CD4-positive, alpha-beta T cell treated with Interleukin-6 at 100 ng/mL for 8 hours (primary cell): ENCODE results near the gene CCDC186.
"Not testable (repeated sequence)": the region's sequence is repeated elsewhere in the genome, so short reads cannot be mapped to it uniquely, and the experiment has no call there.

Source experiments
- DNase-seq: peaks from one replicate; pipeline ENCODE4 v3.0.0-alpha.2; 2020; ENCODE audit warnings: mixed read lengths, low spot score

Gene CCDC186

DNA sequence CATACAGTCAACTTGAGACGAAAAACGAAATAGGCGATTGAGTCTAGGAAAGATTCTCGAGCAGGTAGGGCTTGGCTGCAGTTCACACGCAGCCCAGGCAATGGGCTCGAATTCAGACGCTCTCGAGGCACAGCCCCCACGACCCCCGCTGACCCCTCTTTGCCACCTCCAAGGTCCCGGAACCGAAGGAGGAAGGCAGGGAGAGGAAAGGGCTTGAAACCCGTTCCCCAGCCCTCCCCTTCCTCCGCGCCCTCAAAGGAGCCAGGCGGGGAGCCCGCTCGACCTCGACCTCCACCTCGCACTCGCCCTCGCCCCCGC, 441 bp downstream of the CCDC186 start:
- DNase-seq: no peak

DNA sequence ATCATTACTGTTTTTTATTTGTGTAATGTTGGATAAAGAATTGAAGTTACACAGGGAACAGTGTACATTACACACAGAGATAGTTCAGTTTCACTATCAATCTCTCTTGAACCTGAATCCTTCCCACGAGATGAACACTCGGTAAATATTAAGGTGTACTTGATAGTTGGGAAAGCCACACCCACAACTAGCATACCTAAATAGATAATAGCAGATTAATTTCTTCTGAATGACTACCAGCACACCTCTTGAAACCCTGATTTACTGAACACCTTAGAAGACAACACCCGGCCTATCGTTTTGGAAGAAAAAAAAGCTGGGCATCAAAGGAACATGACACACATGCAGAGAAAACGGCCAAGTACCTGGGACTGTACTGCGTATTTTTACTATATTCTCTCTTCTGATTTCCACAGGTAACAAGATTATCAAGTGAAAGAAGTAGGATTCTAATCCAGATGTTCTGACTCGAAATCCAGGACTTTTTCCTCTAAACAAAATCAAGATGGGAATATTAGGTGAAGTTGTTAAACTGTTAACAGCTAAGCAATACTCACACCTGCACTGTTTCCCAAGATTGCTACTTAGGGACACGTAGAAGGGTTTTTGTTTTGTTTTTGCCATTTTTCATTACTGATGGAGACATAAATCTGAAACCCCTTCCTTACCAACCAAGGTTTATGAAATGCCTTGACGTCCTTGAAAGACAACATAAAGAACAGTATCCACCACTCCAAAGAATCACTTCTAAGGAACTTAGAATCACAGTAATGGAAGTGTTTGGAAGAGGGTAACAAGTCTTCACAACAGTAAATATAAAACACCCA, 1.0 kb downstream of the CCDC186 start:
- no peak for DNase-seq

DNA sequence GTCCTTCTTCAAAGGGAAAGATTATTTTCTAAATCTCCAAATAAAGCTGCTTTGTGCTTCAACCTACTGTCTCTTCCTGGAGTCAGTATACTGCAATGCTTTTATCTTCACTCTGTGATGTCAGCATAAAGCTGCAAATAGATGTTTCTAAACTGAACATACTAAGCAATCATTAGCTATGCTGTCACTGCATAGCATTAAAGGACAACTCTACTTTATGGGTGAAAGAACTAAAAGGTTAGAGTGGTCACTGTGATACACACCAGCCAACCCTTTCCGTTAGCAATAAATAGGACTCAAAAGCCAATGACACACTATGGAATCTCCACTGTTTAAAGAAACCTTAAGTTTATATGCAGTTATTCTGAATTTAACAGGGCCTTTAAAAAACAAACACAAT, 1.8 kb downstream of the CCDC186 start:
- no peak for DNase-seq

DNA sequence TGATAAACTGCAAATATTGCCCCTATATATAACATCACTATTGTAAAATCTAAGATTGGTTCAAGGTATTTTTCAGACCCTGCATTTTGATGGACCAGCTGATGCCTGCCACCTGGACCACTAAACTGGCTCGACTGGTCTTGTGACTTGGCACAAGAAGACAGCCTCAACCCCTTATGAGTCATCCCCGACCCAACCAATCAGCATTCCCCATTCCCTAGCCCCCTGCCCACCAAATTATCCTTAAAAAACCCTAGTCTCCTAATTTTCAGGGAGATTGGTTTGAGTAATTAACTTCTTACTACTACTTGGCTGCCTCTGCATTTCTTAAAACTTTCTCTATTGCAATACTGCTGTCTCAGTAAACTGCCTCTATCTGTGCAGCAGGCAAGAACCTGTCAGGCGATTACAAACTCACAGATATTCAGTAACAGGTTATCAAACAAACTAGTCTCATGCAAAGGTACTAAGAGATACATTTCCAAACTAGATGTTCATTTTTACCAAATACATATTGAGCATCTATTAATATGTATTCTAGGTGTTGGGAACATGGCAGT, 5.5 kb downstream of the CCDC186 start:
- no peak for DNase-seq

DNA sequence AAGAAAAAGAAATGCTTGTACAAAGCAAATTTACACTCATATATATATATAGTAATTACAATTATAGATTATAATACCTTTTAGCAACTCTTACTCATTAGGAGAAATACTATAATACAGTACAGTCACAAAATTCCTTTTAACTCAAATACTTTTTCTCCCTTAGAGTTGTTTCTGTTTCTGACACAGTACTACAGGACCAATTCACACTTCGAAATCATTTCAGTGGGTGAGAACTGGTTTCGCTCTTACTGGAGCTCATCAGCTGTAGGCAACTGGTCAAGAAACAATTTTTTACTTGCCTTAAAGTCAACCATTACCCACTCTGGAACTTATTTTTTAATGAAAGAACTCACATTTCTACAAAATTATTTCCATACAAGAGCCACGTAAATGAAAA, 6.0 kb downstream of the CCDC186 start:
- DNase-seq: no peak

DNA sequence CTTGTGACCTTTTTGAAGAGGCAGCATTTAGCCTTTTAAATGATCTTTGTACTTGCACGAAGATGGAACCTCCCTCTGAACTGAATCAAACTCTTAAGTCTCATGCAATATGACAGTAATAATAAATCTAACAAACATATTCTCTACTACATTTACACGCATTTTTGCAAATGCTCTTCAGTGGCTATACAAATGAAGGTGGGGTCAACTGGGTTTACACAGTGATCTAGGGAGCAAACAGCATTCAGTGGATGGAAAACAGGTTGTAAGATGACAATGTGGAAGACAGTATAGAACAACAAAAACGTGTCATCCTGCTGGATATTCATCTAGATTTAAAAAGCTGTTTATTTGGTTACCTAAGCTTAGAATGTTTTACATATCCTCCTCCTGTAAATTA, 7.5 kb downstream of the CCDC186 start:
- DNase-seq: no peak

DNA sequence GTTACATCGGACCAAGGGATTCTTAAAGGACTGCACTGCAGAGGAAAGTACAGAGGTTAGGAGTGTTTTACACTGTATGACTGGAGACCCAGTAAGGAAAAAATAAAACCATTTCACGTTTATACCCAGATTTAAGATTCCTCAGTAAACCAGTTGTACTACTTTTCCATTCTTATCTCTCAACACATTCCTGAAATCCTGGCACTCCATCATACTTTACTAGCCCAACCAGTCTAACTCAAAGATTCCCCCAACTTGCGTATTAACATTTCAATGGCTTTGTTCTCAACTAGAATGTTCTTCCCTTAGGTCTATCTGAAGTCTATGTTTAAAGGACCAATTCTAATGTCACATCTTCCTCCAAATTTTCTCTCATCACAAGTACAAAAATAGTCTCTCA, 8.0 kb downstream of the CCDC186 start:
- DNase-seq: no peak

DNA sequence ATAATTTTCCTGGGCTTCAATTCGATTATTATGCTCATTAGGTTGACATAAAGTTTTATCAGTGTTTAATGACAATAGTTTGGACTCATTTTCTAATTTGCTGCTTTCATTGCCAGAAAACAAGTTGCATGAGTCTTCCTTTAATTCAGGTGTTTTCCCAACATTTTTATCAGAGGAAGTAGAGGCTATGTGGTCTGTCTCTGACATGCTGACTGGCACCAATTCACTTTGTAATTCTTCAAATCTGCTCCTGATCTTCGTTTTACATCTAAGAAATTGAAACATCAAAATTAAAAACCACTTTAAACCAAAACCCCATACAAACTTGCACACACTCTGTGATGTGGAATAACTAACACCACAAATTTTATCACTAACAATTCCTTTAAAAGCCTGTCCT, 10.9 kb downstream of the CCDC186 start:
- DNase-seq: no peak

DNA sequence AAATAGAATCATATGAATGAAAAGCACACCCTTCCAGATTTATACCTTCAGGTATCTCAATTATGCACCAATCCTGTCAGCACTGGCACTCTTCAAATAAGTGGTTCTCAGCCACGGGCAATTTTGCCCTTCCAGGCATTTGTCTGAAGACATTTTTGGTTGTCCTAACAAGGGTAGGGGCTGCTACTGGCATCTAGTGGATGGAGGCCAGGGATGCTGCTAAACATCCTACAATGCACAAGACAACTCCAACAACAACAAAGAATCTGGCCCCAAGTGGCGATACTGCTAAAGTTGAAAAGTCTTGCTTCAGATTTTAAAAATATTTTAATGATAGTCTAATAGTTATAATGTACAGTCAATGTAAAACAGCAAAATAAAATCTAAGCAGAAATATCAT, 16.1 kb downstream of the CCDC186 start:
- DNase-seq: no peak

DNA sequence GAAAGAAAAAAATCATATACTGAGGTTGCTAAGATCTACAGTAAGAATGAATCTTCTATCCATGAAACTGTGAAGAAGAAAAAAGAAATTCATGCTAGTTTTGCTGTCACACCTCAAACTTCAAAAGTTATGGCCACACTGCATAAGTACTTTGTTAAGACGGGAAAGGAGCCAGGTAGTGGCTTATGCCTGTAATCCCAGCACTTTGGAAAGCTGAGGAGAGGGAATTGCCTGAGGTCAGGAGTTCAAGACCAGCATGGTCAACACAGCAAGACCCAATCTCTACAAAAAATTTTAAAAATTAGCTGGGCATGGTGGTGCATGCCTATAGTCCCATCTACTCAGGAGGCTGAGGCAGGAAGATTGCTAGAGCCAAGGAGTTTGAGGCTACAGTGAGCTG, 22.1 kb downstream of the CCDC186 start:
- no peak for DNase-seq

DNA sequence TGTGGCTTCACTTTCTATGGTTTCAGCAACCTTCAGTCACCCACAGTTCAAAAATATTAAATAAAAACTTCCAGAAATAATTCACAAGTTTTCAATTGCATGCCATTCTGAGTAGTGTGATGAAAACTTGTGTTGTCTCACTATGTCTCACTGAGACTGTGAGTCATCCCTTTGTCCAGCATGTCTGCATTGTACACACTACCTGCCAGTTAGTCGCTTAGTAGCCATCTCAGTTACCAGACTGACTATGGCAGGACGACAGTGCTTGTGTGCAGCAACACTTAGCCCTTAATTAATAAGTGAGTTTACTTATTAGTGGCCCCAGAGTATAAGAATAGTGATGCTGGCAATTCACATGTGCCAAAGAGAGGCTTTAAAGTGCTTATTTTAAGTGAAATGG, 22.5 kb downstream of the CCDC186 start:
- no peak for DNase-seq

DNA sequence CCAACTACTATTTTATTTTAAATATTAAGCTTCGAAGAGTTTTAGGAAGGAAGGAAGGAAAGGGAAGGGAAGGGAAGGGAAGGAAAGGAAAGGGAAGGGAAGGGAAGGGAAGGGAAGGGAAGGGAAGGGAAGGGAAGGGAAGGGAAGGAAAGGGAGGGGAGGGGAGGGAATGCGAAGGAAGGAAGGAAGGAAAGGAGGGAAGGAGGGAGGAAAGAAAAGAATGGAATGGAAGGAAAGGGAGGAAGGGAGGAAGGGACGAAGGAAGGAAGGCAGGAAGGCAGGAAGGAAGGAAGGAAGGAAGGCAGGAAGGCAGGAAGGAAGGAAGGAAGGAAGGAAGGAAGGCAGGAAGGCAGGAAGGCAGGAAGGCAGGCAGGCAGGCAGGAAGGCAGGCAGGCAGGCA, 24.5 kb downstream of the CCDC186 start:
- not testable (repeated sequence) for DNase-seq

DNA sequence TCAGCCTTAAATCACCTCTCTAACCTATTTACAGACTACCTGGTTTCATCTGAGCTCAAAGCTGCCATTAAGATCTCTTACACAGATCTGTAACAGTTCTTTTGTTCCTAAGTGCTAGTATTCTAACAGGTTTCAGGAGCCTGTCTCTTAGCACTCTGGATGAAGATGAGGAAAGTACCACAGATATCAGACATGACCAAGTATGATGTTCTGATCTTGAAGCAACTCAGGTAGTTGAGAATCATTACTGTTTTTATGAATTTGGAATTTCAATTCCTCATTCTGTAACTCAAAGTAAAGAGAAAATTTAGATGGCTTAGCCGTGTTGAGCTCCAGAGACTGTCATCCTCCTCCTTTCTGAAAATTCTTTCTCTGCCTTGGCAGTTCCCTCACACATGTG, 30.8 kb downstream of the CCDC186 start:
- no peak for DNase-seq

DNA sequence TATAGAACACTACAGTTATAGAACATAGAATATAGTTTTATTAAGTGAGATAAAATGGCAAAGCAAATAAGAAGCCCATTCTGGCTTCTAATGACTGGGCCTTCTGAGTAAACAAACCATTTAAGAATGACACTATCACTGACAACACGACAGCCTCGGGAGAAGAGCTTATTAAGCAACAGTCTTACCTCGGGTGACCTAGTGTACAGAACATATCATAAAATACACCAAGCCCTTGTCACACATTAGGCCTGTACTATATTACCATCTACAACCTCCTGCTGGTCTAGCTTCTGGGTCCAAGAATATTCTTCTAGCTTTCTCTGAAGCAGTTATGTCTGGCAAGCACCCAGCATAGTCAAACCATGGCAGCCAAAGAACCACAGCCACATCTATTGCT, 32.0 kb downstream of the CCDC186 start:
- DNase-seq: no peak

DNA sequence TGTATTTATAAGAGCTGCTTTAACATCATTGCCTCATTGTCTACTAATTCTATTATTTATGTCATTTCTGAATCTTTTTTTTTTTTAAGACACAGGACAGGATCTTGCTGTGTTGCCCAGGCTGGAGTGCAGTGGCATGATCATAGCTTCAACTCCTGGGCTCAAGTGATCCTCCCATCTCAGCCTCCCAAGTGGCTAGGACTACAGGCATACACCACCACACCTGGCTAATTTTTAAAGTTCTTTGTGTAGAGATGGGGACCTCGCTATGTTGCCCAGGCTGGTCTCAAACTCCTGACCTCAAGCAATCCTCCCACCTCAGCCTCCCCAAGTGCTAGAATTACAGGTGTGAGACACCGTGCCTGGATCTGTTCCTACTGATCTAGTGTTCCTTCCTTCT, 33.2 kb downstream of the CCDC186 start:
- not testable (repeated sequence) for DNase-seq

DNA sequence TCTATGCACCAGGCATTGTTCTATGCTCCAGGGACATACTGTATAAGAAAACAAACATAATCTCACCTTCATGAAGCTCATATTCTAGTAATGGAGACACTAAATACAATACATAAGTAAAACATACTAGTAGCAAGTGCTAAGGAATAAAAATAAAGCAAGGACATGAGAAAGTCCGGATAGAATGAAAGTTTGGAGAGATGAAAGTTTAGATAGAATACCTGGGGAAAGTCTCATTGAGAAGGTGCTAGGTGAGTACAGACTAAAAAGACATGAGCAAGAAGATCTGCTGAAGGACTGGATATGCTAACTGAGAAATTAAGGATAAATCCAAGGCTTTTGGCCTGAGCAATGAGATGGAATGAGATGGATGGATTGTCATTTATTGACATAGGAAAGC, 34.0 kb downstream of the CCDC186 start:
- DNase-seq: no peak

DNA sequence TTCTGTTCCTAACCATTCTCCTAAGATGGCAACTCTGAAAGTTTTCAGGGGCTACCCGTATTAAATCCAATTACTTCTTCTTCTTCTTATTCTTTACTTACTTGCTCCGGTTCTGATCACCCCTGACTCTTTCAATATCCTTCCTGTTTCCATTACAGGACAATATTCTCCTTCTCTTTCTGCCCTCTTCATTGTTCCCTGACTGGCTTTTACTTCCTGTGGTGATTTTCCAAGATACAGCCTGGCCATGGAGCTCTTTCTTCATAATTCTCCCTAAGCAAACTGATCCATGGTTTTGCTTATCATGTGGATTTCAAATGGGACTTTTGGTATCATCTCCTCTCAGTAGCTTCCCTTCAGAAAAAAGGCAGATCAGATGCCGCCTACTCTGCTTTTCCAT, 35.4 kb downstream of the CCDC186 start:
- DNase-seq: no peak

DNA sequence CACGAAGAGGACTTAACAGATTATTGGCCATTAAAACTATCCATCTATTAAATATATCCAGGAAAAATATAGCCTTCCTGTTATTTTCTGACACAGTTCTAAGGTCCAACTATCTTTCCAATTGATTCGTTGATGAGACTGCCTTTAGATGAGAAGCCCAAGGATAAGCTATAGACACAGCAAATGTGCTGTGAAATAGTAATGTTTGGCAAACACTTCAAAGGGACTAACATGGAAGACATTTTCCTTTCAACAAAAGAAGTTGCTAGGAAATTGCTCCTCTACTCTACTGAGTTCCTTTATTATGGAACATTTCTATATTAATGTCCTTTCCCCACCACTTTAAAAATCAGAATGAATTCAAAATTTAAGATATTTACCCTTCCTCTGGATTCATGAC, 38.5 kb downstream of the CCDC186 start:
- no peak for DNase-seq

DNA sequence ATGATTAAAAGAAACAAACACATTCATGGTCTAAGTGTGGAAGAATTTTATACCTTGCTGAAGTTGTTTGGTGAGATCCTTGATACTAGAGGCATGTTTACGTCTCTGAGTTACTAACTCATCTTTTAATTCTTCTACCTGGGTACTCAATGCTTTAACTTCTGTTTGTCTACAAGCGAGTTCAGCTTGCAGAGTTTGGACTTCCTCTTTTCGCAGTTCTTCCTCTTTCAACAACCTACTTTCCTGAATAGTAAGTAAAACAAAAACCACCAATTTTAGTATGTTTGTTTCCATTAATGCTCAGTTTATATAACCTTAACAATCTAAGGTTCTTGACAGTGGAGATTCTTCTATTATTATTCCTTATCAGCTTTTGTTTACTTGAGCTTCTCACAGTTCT, 42.9 kb downstream of the CCDC186 start:
- DNase-seq: no peak

DNA sequence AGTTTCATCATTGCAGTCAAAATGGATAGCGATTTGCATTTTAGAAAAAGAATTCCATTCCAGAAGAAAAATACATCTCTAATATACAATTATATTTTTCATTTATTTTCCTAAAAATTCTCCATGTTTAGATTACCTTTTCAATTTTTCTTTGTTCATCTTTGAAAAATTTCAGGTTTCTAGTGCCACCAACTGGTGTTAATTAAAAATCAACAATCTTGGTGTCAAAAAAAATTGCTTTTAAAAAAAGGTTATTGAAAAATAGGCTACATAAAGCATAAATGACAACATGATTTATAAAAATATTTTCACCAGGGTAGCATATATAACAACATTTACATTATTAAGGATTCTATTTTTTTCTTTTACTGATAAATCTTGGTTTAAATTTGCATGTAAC, 53.0 kb downstream of the CCDC186 start:
- no peak for DNase-seq

DNA sequence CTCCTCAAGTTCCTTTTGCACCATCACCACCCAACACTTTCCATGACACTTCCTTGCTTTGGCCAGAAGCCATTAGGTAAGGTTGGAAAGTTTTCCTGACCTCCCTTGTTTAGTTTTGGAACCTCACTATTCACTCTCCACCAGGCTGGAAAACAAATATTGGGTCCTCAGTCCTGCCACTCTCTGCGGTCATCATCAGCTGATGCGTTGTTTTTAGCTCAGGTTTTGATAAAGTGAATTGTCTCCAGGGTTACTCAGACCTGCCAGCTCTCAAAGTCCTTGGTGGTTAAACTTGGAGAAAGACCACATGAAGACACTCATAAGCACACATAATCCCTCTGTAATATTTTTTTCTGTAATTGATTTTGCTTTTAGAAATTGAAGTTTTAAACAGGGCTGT, 55.5 kb downstream of the CCDC186 start:
- no peak for DNase-seq

DNA sequence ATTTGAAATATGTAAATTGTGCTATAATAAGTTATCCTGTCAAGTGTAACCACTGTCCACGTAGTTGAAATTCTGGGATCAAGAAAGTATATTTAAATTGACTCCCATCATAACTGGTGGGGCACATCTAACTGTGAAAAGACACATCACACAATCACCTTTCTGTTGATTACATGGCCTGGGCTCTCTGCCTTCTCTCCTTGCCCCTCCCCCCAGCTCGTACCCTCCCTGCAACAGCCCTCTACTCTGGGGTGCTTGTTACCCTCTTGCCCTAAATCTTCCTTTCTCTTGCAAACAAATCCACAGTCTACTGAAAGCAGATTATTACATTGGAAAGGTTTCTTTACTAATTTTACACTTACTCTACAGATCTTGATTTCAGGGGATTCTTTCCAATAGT, 56.3 kb downstream of the CCDC186 start:
- DNase-seq: no peak

DNA sequence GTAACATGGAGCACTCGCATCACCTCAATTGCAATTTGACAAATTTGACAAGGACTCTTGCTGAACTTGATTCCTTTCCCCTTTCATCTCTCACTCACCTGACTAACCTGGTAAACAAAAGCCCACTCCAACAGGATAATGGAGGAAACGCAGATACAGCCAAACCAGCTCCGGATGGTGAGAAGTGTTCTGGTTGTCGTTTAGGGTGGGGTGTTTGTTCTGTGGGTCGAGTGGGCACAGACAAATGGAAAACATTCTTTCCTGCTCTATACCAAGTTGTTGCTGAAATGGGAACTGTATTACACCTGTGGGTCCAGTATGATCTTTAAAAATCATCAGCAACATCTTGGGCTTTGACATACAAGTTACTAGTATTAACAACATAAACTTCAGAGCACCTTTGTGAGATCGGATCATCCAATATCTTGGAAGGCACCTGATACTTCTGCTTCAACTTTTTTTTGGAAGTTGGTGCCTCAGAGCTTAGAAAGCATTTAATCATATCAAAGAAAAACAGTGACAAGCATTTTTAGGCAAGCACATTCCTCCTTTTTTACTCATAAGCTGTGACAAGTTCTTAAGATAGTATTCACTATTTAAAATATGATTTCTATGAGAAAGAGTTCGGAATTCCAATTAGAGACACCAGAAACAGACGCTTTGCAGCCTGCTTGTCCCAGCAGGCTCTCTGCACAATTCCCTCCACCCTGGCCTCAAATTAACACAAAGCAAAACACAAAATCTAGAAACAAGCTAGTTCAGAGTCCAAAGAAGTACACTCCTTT, 58.1 kb downstream of the CCDC186 start:
- no peak for DNase-seq
